ENCODE measurements around the gene PAFAH1B2. TPM values are rescaled to one million over a fixed set of nuclear protein-coding genes. Genes with fewer than 3 reads are reported as not detected.

PAFAH1B2 gene
- total RNA-seq, 1 experiment from 2014 or later = 91.3 TPM

- H3F3A ChIP-seq (ENCODE audit: insufficient read depth, low read depth) = peaks cover 22% of the 10 kb centered on the region; the same call in 1 of the 2 replicates
- 0 out of 2 replicates have a peak, but pooled peaks cover 4% of the 10 kb centered on the region for H3K79me2 ChIP-seq (ENCODE audit: low read depth)
- no peak overlapping the region for H3K27ac ChIP-seq
- H4K20me1 ChIP-seq (ENCODE audit: insufficient read depth) = peaks cover 60% of the 10 kb centered on the region
- no peaks in the 10 kb centered on the region for H3K4me1 ChIP-seq (replicated peaks; ENCODE audit: insufficient read depth)
- no peak overlapping the region for H3K4me3 ChIP-seq
- TF ChIP-seq CTCF (conservative IDR thresholded peaks at IDR 0.05) = no peak
- no peak for TF ChIP-seq EZH2 (IDR thresholded peaks at IDR 0.05; ENCODE audit: low read depth)
- ChIA-PET POLR2A (ENCODE audit: unreplicated experiment) (no interaction called here), CTCF (interaction anchor here (0.6 kb wide), 1 partner anchor 34 kb away, joined by 3 read pairs; no protein-coding TSS in a partner anchor)
- no peak overlapping the region for H3K4me2 ChIP-seq
- H3K36me3 ChIP-seq (ENCODE audit: low read depth) = peaks cover 76% of the 10 kb centered on the region
- intact Hi-C loops (cut with micrococcal nuclease; ENCODE audit: unreplicated experiment) = no loop called here
- no peaks in the 10 kb centered on the region for H3K27me3 ChIP-seq (ENCODE audit: insufficient read depth, low read depth)
- DNase-seq = no peak
- no TSS peak for BruUV-seq (replicated peaks)
- no peak overlapping the region for H2AFZ ChIP-seq
- no peaks in the 10 kb centered on the region for H3K9me2 ChIP-seq (ENCODE audit: insufficient read depth)
- H3K9me3 ChIP-seq (ENCODE audit: insufficient read depth, low read depth) = no peaks in the 10 kb centered on the region
Observed at GRCh38 chr11:117166491-117166890, 22.4 kb downstream of the PAFAH1B2 start.

DNA sequence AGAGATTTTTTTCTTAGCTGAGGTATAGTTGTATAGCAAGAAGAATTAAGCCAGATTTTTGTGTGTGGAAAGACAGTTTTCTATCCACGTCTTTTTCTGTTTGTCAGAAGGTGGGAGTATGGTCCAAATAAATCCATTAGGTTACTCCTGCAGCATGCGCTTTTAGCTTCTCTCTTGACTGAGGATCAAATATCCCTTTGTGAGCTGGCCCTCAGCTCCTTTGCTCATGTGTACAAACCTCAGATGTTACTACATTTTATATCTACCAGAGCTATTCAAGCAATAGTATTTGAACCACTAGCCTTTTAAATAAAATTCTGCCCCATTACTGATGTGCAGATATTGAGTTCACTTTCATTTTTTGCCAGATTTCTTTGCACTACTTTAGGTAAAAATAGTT is 25.6 kb downstream of the PAFAH1B2 start:
- Histone ChIP-seq H3K9me3 (ENCODE audit: insufficient read depth, low read depth) (no peaks in the 10 kb centered on the region), H3K79me2 (ENCODE audit: low read depth) (0 out of 2 replicates have a peak, but pooled peaks cover 4% of the 10 kb centered on the region), H3K9me2 (ENCODE audit: insufficient read depth) (no peaks in the 10 kb centered on the region), H4K20me1 (ENCODE audit: insufficient read depth) (peaks cover 38% of the 10 kb centered on the region), H3K4me3 (no peak overlapping the region), H3K27me3 (ENCODE audit: insufficient read depth, low read depth) (no peaks in the 10 kb centered on the region), H3K4me1 (replicated peaks; ENCODE audit: insufficient read depth) (no peaks in the 10 kb centered on the region), H2AFZ (no peak overlapping the region), H3F3A (ENCODE audit: insufficient read depth, low read depth) (peaks cover 30% of the 10 kb centered on the region; the same call in 1 of the 2 replicates), H3K4me2 (no peak overlapping the region), H3K27ac (no peak overlapping the region), H3K36me3 (ENCODE audit: low read depth) (peaks cover 48% of the 10 kb centered on the region)
- CTCF ChIA-PET = interaction anchor here (0.6 kb wide), 1 partner anchor 20 kb away, joined by 5 read pairs; no protein-coding TSS in a partner anchor
- TF ChIP-seq EZH2 (IDR thresholded peaks at IDR 0.05; ENCODE audit: low read depth) = no peak
- no peak for TF ChIP-seq CTCF (conservative IDR thresholded peaks at IDR 0.05)
- intact Hi-C loops (cut with micrococcal nuclease; ENCODE audit: unreplicated experiment) = no loop called here
- POLR2A ChIA-PET (ENCODE audit: unreplicated experiment) = no interaction called here
- DNase-seq = no peak
- no TSS peak for BruUV-seq (replicated peaks)

DNA sequence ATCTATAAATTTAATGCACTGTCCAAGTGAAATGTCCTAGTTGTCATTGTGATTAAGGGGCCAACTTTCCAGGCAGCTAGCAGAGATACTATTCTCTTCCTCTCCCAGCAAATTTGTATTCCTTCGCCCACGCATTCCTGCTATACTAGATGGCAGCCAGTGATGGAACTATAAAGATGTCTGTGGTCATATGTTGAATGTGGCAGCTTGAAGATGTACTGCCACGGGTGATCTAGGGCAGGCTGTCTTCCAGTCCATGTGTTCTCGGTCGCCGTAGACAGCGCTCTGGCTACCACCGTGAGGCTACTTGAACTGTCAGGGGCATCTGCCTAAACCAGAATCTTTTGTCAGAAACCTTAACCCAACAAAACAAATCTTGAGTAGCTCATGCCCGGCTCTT is 26.1 kb downstream of the PAFAH1B2 start:
- peaks cover 46% of the 10 kb centered on the region for H3K36me3 ChIP-seq (ENCODE audit: low read depth)
- peaks cover 36% of the 10 kb centered on the region for H4K20me1 ChIP-seq (ENCODE audit: insufficient read depth)
- H2AFZ ChIP-seq = no peak overlapping the region
- no peak overlapping the region for H3K4me3 ChIP-seq
- ChIA-PET POLR2A (ENCODE audit: unreplicated experiment) (no interaction called here), CTCF (interaction anchor here (0.6 kb wide), 1 partner anchor 21 kb away, joined by 5 read pairs; no protein-coding TSS in a partner anchor)
- no TSS peak for BruUV-seq (replicated peaks)
- H3K9me2 ChIP-seq (ENCODE audit: insufficient read depth) = no peaks in the 10 kb centered on the region
- H3K4me2 ChIP-seq = no peak overlapping the region
- no peak overlapping the region for H3K27ac ChIP-seq
- no peaks in the 10 kb centered on the region for H3K27me3 ChIP-seq (ENCODE audit: insufficient read depth, low read depth)
- peaks cover 30% of the 10 kb centered on the region; the same call in 1 of the 2 replicates for H3F3A ChIP-seq (ENCODE audit: insufficient read depth, low read depth)
- no peaks in the 10 kb centered on the region for H3K9me3 ChIP-seq (ENCODE audit: insufficient read depth, low read depth)
- TF ChIP-seq CTCF (conservative IDR thresholded peaks at IDR 0.05) (no peak), EZH2 (IDR thresholded peaks at IDR 0.05; ENCODE audit: low read depth) (no peak)
- no peaks in the 10 kb centered on the region for H3K4me1 ChIP-seq (replicated peaks; ENCODE audit: insufficient read depth)
- 0 out of 2 replicates have a peak, but pooled peaks cover 4% of the 10 kb centered on the region for H3K79me2 ChIP-seq (ENCODE audit: low read depth)
- DNase-seq = no peak
- intact Hi-C loops (cut with micrococcal nuclease; ENCODE audit: unreplicated experiment) = no loop called here
